ENCODE data around the gene HOXB3.

The HOXB3 gene

DNA sequence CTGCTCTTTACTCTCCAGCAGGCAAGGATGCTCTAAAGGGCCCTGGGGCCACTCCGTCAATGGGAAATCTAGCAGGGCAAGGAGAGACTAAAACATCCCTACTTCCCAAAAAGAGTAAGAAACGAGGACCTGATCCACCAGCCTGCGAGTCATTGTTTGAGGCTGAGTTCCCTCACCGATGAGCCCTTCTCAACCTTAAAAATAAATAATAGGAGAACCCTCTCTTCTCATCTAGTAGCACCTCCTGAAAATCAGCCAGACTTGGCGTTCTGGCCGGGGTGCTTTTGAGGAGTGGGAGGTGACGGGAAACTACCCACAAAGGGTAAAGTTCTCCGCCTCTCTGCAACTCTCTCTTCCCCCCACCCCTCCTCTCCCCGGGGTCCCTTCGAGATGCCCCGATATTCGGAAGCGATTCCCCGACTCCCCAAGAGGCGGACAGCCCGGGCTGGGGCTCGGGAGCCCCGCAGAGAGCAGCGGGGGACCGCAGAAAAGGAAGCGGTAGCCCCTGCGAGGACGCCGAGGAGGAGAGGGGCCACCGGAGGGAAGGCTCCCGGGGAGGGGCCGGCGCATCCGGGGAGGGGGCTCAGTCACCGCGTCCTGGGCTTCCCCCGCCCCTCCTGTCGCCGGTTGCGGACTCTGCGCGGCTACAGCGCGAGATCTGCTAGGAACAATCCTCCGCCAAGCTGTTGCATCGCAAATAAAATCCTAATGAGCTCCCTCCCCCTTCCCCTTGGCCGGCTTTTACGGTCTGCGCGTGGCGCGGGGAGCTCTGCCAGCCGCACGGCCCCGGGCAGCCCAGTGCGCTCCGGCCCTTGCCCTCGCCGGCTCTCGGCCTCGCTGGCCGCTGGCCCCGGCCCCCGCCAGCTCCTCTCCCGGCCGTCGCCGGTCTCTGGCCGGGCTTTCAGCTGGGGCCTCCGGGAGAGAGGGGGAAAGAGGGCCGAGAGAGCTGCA, 34.8 kb upstream of the HOXB3 start (continued):
- 0 out of 2 replicates have a peak, but pooled peaks have one; percentile 38 for TF ChIP-seq WT1 (tag by site-specific recombination; IDR thresholded peaks at IDR 0.05)
- peak; percentile 76 for TF ChIP-seq ZNF341 (tag by site-specific recombination; IDR thresholded peaks at IDR 0.05; ENCODE audit: low read depth)
- TF ChIP-seq KLF8 (tag by site-specific recombination; IDR thresholded peaks at IDR 0.05), result peak; percentile 49
- no peak for TF ChIP-seq TCF7L2 (IDR thresholded peaks at IDR 0.05; ENCODE audit: borderline replicate concordance, low read depth, low read length)
- TF ChIP-seq ZNF211 (tag by site-specific recombination; IDR thresholded peaks at IDR 0.05; ENCODE audit: low read depth), result no peak
- no peak for TF ChIP-seq ZNF114 (tag by site-specific recombination; IDR thresholded peaks at IDR 0.05)
- no peak for TF ChIP-seq TRIM28 (IDR thresholded peaks at IDR 0.05; ENCODE audit: borderline replicate concordance, low read length)
- no peak for TF ChIP-seq MZF1 (tag by site-specific recombination; IDR thresholded peaks at IDR 0.05; ENCODE audit: borderline replicate concordance)
- no peak; the same call in 1 of the 2 replicates for TF ChIP-seq KLF10 (tag by site-specific recombination; IDR thresholded peaks at IDR 0.05)
- TF ChIP-seq MEIS1 (CRISPR knock-in tag; IDR thresholded peaks at IDR 0.05; ENCODE audit: borderline replicate concordance), result no peak
- no peak for TF ChIP-seq ZNF530 (tag by site-specific recombination; IDR thresholded peaks at IDR 0.05; ENCODE audit: low read depth)
- no peak; the same call in 1 of the 2 replicates for TF ChIP-seq ZNF768 (tag by site-specific recombination; IDR thresholded peaks at IDR 0.05)
- no peak for TF ChIP-seq ZNF776 (tag by site-specific recombination; IDR thresholded peaks at IDR 0.05; ENCODE audit: borderline replicate concordance)
- TF ChIP-seq ZNF132 (tag by site-specific recombination; IDR thresholded peaks at IDR 0.05; ENCODE audit: borderline replicate concordance), result no peak
- TF ChIP-seq HOXA7 (CRISPR knock-in tag; IDR thresholded peaks at IDR 0.05; ENCODE audit: borderline replicate concordance), result no peak
- no peak for TF ChIP-seq ZBTB17 (tag by site-specific recombination; IDR thresholded peaks at IDR 0.05)
- no peak for TF ChIP-seq BCL11A (tag by site-specific recombination; IDR thresholded peaks at IDR 0.05; ENCODE audit: low read depth)
- TF ChIP-seq ZNF280C (tag by site-specific recombination; IDR thresholded peaks at IDR 0.05), result no peak
- no peak for TF ChIP-seq ZNF473 (tag by site-specific recombination; IDR thresholded peaks at IDR 0.05)
- no peak for TF ChIP-seq ZNF701 (tag by site-specific recombination; IDR thresholded peaks at IDR 0.05)
- TF ChIP-seq ZNF670 (tag by site-specific recombination; IDR thresholded peaks at IDR 0.05; ENCODE audit: low read depth), result no peak
- TF ChIP-seq ZBTB20 (tag by site-specific recombination; IDR thresholded peaks at IDR 0.05), result peak; percentile 57; the same call in 1 of the 2 replicates
- TF ChIP-seq FEZF1 (tag by site-specific recombination; IDR thresholded peaks at IDR 0.05), result no peak; the same call in none of the 2 replicates
- TF ChIP-seq ZNF654 (tag by site-specific recombination; IDR thresholded peaks at IDR 0.05; ENCODE audit: low read depth), result no peak
- no peak for TF ChIP-seq OVOL3 (tag by site-specific recombination; IDR thresholded peaks at IDR 0.05)
- TF ChIP-seq ZBTB1 (tag by site-specific recombination; IDR thresholded peaks at IDR 0.05), result no peak
- no peak for TF ChIP-seq ZNF311 (tag by site-specific recombination; IDR thresholded peaks at IDR 0.05; ENCODE audit: borderline replicate concordance)
- no peak for TF ChIP-seq ZBTB49 (tag by site-specific recombination; IDR thresholded peaks at IDR 0.05; ENCODE audit: low read depth)
- TF ChIP-seq ZBTB11 (tag by site-specific recombination; conservative IDR thresholded peaks at IDR 0.05; ENCODE audit: low read depth), result no peak
- TF ChIP-seq ZNF747 (tag by site-specific recombination; IDR thresholded peaks at IDR 0.05), result no peak
- peak; percentile 29 for TF ChIP-seq ZBTB26 (tag by site-specific recombination; optimal IDR thresholded peaks at IDR 0.05)

All from HEK293 (cell line).